Nephron (organoid): Measurements from ENCODE around the gene LRRC10.
A peak's percentile ranks its signal among the peaks of the same experiment; 100 is the strongest.

Experiments used
- H3K27ac Mint-ChIP-seq, 3 experiments: 2 replicates each; pipeline ENCODE4 v1.8.0; 2020; ENCODE audit warnings: mixed read lengths in 3 of 3, mild to moderate bottlenecking in 2 of 3, moderate library complexity in 1 of 3
- H3K27me3 Mint-ChIP-seq: 2 replicates; pipeline ENCODE4 v1.8.0; 2021; ENCODE audit warnings: low read depth, mild to moderate bottlenecking, moderate library complexity, mixed read lengths
- H3K36me3 Mint-ChIP-seq: 2 replicates; pipeline ENCODE4 v1.8.0; 2020; ENCODE audit warnings: low read depth, mixed read lengths
- H3K4me1 Mint-ChIP-seq: 2 replicates; pipeline ENCODE4 v1.8.0; 2020; ENCODE audit warnings: mixed read lengths
- H3K4me3 Mint-ChIP-seq, 3 experiments: 2 replicates each; pipeline ENCODE4 v1.8.0; 2020; ENCODE audit warnings: mild to moderate bottlenecking in 3 of 3, mixed read lengths in 3 of 3, moderate library complexity in 2 of 3
- H3K9me3 Mint-ChIP-seq: 2 replicates; pipeline ENCODE4 v1.8.0; 2020; ENCODE audit warnings: mixed read lengths
- TF ChIP-seq, protein P1 (sequence below), 3 experiments: fragments of 200-600 bp; sonication (generic); IDR thresholded peaks; one replicate each; pipeline ENCODE4 v1.5.0; 2021; ENCODE audit warnings: antibody characterized with exemption in 3 of 3; ENCODE audit not compliant: unreplicated experiment in 3 of 3

LRRC10 gene

DNA sequence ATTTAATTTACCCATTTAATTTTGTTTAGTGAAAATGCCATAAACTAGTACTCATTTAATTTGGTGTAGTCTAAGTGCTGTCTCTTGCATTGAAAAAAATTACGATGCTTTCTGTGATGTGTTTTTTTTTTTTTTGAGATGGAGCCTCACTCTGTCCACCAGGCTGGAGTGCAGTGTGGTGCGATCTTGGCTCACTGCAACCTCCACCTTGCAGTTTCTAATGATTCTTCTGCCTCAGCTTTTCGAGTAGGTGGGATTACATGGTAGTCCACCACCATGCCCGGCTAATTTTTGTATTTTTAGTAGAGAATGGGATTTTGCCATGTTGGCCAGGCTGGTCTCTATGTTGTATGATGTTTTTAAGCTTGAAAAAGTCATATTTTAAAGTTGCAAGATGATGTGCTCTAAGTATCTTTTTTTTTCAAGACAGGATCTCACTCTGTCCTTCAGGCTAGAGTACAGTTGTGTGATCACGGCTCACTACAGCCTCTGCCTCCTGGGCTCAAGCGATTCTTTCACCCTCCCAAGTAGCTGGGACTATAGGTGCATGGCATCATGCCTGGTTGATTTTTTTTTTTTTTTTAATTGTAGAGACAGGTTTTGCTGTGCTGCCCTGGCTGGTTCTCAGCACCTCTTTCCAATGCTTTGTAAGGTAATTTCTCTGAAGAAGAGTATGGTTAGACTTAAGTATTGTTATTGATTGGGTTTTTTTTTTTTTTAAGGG, 8.6 kb downstream of the LRRC10 start:
- Mint-ChIP-seq H3K36me3 (peaks cover 69% of the 10 kb centered on the region), H3K4me1 (no peaks in the 10 kb centered on the region), H3K27ac (no peak overlapping the region), H3K9me3 (peaks cover 6% of the 10 kb centered on the region), H3K27me3 (no peaks in the 10 kb centered on the region), H3K4me3 (no peak overlapping the region)
- TF ChIP-seq, protein P1, sequence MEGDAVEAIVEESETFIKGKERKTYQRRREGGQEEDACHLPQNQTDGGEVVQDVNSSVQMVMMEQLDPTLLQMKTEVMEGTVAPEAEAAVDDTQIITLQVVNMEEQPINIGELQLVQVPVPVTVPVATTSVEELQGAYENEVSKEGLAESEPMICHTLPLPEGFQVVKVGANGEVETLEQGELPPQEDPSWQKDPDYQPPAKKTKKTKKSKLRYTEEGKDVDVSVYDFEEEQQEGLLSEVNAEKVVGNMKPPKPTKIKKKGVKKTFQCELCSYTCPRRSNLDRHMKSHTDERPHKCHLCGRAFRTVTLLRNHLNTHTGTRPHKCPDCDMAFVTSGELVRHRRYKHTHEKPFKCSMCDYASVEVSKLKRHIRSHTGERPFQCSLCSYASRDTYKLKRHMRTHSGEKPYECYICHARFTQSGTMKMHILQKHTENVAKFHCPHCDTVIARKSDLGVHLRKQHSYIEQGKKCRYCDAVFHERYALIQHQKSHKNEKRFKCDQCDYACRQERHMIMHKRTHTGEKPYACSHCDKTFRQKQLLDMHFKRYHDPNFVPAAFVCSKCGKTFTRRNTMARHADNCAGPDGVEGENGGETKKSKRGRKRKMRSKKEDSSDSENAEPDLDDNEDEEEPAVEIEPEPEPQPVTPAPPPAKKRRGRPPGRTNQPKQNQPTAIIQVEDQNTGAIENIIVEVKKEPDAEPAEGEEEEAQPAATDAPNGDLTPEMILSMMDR (IDR thresholded peaks at IDR 0.05; ENCODE audit: unreplicated experiment in 3 of 3): no peak

DNA sequence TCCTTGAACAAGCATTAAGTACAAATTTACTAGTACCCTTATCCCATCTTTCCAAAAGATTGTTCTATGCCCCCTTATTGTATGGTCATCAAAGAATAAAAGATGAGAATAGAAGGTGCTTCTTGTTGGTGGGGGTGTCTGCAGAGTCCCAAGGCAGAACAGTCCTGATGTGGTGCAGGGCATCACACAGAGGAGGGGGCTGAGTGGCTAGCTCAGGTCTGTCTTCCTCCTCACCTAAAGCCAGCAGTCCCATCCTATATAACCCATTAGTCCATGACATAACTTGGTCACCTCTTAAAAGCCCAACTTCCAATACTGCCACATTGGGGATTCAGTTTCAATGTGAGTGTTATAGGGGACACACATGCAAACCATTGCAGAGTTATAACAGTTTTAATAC, 9.9 kb downstream of the LRRC10 start:
- Mint-ChIP-seq H3K27ac (no peak overlapping the region), H3K27me3 (no peaks in the 10 kb centered on the region), H3K9me3 (peaks cover 6% of the 10 kb centered on the region), H3K36me3 (peaks cover 80% of the 10 kb centered on the region), H3K4me3 (no peak overlapping the region), H3K4me1 (no peaks in the 10 kb centered on the region)
- TF ChIP-seq, protein P1 (IDR thresholded peaks at IDR 0.05; ENCODE audit: unreplicated experiment in 3 of 3): no peak

DNA sequence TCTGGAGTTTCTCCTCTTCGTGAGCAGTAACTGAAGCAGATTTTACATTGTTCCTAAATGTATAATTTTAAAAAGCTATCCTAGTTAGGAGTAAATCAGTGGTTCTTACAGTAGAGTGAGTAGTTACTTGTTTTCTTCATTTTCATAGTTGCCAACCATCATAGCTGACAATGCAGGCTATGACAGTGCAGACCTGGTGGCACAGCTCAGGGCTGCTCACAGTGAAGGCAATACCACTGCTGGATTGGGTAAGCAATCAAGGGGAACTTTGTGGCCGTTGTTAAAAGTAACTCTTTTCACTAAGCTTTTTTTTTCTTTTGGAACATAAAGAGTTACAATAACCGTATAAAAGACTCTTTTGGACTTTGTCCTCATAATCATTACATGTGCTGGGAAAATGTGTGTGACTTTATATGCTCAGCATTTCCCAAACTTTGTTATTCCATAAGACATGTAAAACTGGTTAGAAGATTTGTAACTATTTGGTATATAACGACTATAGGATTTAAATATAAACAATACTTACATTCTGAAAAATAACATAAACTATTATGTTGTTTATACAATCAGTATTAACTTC, 12.4 kb downstream of the LRRC10 start:
- Mint-ChIP-seq H3K4me1 (no peaks in the 10 kb centered on the region), H3K4me3 (no peak overlapping the region), H3K9me3 (peaks cover 6% of the 10 kb centered on the region), H3K27ac (peak overlapping the region in 1 of 3 experiments; percentile 31), H3K27me3 (no peaks in the 10 kb centered on the region), H3K36me3 (peaks cover 84% of the 10 kb centered on the region)
- TF ChIP-seq, protein P1 (IDR thresholded peaks at IDR 0.05; ENCODE audit: unreplicated experiment in 3 of 3): no peak

DNA sequence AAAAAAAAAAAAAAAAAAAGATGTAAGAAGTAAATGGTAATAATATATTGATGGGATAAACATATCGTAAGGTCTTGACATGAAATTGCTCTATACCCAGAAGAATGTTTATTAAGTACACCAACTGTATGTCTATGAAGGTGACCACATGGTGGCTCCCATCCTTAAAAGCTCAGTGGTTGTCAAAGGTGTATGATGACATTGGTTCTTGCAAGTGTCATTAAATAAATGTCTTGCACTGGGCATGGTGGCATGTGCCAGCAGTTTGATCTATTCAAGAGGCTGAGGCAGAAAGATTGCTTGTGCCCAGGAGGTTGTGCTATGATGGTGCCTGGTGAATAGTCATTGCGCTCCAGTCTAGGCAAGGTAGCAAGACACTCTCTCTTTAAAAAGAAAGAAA, 15.0 kb downstream of the LRRC10 start:
- H3K36me3 Mint-ChIP-seq: peaks cover 79% of the 10 kb centered on the region
- no peaks in the 10 kb centered on the region for H3K4me1 Mint-ChIP-seq
- TF ChIP-seq, protein P1 (IDR thresholded peaks at IDR 0.05; ENCODE audit: unreplicated experiment in 3 of 3): no peak
- no peaks in the 10 kb centered on the region for H3K27me3 Mint-ChIP-seq
- H3K4me3 Mint-ChIP-seq: no peak overlapping the region
- H3K27ac Mint-ChIP-seq: no peak overlapping the region
- H3K9me3 Mint-ChIP-seq: no peaks in the 10 kb centered on the region

DNA sequence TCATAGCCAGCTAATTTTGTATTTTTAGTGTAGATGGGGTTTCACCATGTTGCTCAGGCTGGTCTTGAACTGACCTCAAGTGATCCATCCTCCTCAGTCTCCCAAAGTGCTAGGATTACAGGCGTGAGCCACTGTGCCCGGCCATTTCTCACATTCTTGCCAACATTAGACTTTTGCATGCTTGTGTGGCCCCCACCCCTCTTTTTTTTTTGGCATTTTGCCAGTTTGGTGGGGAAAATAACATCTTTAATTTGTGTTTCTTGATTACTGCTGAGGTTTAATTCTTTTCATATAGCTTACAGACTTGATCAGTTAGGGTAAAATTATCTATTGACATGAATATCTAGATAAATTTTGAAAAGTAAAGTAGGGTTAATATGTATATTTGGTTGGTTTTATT, 21.6 kb downstream of the LRRC10 start:
- TF ChIP-seq, protein P1 (IDR thresholded peaks at IDR 0.05; ENCODE audit: unreplicated experiment in 3 of 3): no peak
- Mint-ChIP-seq H3K4me1 (peaks cover 7% of the 10 kb centered on the region), H3K4me3 (no peak overlapping the region), H3K36me3 (peaks cover 70% of the 10 kb centered on the region), H3K27me3 (no peaks in the 10 kb centered on the region), H3K27ac (no peak overlapping the region), H3K9me3 (no peaks in the 10 kb centered on the region)

DNA sequence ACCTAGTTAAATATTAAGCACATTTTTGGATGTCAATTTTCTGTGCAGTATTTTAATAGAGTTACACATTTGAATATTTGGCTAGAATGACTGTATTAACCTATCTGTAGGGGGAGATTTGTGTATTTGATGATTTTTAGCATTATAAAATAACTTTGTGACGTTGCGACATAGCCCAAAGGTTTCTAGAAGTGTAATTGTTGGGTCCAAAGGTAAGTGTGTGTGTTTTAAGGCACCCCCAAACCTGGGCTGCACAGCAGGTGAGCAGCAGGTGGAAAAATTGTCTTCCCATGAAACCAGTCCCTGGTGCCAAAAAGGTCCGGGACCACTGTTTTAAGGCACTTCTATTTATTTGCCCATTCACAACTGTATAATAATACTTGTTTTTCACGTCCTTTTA, 22.2 kb downstream of the LRRC10 start:
- peaks cover 7% of the 10 kb centered on the region for H3K4me1 Mint-ChIP-seq
- TF ChIP-seq, protein P1 (IDR thresholded peaks at IDR 0.05; ENCODE audit: unreplicated experiment in 3 of 3): no peak
- H3K27me3 Mint-ChIP-seq: no peaks in the 10 kb centered on the region
- peaks cover 64% of the 10 kb centered on the region for H3K36me3 Mint-ChIP-seq
- H3K9me3 Mint-ChIP-seq: no peaks in the 10 kb centered on the region
- H3K27ac Mint-ChIP-seq: no peak overlapping the region
- no peak overlapping the region for H3K4me3 Mint-ChIP-seq
